Ishikawa (cell line): ENCODE data around the gene USP32.

Experiments used
- CEBPB ChIP-seq: IDR thresholded peaks from 2 replicates; pipeline ENCODE4 v1.6.1; 2012
- CREB1 ChIP-seq: IDR thresholded peaks from 2 replicates; pipeline ENCODE4 v1.6.1; 2012; ENCODE audit warnings: low read depth
- EGR1 ChIP-seq: IDR thresholded peaks from 2 replicates; pipeline ENCODE4 v1.6.1; 2012
- EP300 ChIP-seq: IDR thresholded peaks from 2 replicates; pipeline ENCODE4 v1.6.1; 2012; ENCODE audit warnings: borderline replicate concordance
- FOXM1 ChIP-seq: IDR thresholded peaks from 2 replicates; pipeline ENCODE4 v1.6.1; 2012; ENCODE audit warnings: low read depth, borderline replicate concordance
- NFIC ChIP-seq: IDR thresholded peaks from 2 replicates; pipeline ENCODE4 v1.6.1; 2012
- RAD21 ChIP-seq: IDR thresholded peaks from 2 replicates; pipeline ENCODE4 v1.6.1; 2012; ENCODE audit warnings: low read depth
- TAF1 ChIP-seq: IDR thresholded peaks from 2 replicates; pipeline ENCODE4 v1.6.1; 2012; ENCODE audit warnings: low read depth, mild to moderate bottlenecking
- TCF12 ChIP-seq: IDR thresholded peaks from 2 replicates; pipeline ENCODE4 v1.6.1; 2012; ENCODE audit warnings: low read depth
- TEAD4 ChIP-seq: IDR thresholded peaks from 2 replicates; pipeline ENCODE4 v1.6.1; 2012
- YY1 ChIP-seq: IDR thresholded peaks from 2 replicates; pipeline ENCODE4 v1.6.1; 2012; ENCODE audit warnings: low read depth
- ZBTB7A ChIP-seq: IDR thresholded peaks from 2 replicates; pipeline ENCODE4 v1.6.1; 2012; ENCODE audit warnings: low read depth
- TF ChIP-seq, protein P1 (sequence below): IDR thresholded peaks from 2 replicates; pipeline ENCODE4 v1.6.1; 2012; ENCODE audit warnings: low read depth, mild to moderate bottlenecking
- TF ChIP-seq, protein P2 (sequence below): IDR thresholded peaks from 2 replicates; pipeline ENCODE4 v1.6.1; 2012
- TF ChIP-seq, protein P3 (sequence below): IDR thresholded peaks from 2 replicates; pipeline ENCODE4 v1.6.1; 2012

Gene USP32

DNA sequence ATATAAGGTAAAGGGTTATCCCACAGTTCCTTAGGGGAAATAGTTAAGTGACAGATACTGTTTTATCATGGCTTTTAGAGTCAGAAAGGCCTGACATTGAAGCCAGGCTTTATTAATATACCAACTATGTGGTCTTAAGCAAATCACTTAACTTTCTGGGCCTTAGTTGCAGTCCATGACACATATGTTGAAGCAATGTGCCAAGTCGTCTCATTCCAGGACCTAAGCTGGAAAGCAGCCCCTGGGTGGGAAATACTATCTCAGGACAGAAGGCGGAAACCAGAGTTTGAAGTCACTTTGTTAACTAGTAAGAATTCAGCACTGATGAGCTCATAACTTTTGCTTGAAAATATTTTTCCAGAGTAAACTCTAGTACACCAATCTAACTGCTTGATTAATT is 80.0 kb downstream of the USP32 start:
- TF ChIP-seq TCF12 (no peak), TEAD4 (no peak), CREB1 (no peak), CEBPB (no peak), ZBTB7A (no peak)
- TF ChIP-seq, protein P1, sequence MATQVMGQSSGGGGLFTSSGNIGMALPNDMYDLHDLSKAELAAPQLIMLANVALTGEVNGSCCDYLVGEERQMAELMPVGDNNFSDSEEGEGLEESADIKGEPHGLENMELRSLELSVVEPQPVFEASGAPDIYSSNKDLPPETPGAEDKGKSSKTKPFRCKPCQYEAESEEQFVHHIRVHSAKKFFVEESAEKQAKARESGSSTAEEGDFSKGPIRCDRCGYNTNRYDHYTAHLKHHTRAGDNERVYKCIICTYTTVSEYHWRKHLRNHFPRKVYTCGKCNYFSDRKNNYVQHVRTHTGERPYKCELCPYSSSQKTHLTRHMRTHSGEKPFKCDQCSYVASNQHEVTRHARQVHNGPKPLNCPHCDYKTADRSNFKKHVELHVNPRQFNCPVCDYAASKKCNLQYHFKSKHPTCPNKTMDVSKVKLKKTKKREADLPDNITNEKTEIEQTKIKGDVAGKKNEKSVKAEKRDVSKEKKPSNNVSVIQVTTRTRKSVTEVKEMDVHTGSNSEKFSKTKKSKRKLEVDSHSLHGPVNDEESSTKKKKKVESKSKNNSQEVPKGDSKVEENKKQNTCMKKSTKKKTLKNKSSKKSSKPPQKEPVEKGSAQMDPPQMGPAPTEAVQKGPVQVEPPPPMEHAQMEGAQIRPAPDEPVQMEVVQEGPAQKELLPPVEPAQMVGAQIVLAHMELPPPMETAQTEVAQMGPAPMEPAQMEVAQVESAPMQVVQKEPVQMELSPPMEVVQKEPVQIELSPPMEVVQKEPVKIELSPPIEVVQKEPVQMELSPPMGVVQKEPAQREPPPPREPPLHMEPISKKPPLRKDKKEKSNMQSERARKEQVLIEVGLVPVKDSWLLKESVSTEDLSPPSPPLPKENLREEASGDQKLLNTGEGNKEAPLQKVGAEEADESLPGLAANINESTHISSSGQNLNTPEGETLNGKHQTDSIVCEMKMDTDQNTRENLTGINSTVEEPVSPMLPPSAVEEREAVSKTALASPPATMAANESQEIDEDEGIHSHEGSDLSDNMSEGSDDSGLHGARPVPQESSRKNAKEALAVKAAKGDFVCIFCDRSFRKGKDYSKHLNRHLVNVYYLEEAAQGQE = no peak

DNA sequence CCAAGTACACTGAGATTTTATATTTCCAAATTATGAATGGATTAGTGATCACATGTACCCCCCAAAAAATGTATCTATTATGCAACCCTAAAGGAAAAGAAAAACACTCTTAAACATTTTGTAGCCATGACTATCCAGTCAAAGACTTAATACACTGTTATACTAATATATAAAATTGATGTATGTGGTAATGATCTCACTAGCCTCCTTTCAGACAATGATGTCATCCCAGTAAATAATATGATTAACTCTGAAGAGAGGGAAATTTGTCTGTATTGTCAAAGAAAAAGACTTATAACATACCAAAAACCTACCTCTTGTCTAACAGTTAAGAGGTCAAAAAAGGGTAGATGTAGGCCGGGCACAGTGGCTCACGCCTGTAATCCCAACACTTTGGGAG is 80.7 kb downstream of the USP32 start:
- TF ChIP-seq TEAD4 (no peak), ZBTB7A (no peak), FOXM1 (no peak), NFIC (no peak), TAF1 (no peak), YY1 (no peak), EP300 (no peak), CEBPB (no peak), TCF12 (no peak), EGR1 (no peak), RAD21 (no peak), CREB1 (no peak)
- TF ChIP-seq, protein P2, sequence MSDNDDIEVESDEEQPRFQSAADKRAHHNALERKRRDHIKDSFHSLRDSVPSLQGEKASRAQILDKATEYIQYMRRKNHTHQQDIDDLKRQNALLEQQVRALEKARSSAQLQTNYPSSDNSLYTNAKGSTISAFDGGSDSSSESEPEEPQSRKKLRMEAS = no peak
- TF ChIP-seq, protein P3, sequence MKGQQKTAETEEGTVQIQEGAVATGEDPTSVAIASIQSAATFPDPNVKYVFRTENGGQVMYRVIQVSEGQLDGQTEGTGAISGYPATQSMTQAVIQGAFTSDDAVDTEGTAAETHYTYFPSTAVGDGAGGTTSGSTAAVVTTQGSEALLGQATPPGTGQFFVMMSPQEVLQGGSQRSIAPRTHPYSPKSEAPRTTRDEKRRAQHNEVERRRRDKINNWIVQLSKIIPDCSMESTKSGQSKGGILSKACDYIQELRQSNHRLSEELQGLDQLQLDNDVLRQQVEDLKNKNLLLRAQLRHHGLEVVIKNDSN = no peak
- TF ChIP-seq, protein P1 = no peak

DNA sequence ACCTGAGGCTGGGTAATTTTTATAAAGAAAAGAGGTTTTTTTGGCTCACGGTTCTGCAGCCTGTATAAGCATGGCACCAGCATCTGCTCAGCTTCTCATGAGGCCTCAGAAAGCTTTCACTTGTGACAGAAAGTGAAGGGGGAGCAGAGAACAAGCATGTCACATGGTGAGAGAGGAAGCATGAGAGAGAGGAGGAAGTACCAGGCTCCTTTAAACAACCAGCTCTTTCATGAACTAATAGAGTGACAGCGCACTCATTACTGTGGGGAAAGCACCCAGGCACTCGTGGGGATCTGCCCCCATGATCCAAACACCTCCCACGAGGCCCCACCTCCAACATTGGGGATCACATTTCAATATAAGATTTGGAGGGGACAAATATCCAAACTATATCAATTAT is 86.8 kb downstream of the USP32 start:
- TF ChIP-seq, protein P3 = 0 out of 2 replicates have a peak, but pooled peaks have one; percentile 11
- TF ChIP-seq, protein P1 = no peak
- TF ChIP-seq EGR1 (no peak), CEBPB (no peak), TCF12 (no peak)

DNA sequence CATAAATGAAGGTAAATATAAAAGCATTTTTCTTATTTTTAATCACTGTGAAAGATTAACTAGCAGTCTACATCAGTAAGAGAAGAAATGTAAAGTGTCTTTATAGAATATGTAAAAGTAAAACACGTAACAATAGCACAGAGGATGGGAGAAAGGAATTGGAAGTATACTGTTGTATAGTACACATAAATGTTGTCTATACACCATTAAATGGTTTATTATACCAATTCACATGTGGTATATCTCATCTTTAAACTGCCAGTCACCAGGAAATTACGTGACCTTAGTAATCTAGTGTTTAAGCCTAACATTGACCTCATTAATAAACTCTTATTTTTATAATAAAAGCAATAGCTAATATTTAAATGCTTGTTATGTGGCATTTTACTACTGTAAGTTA is 87.4 kb downstream of the USP32 start:
- TF ChIP-seq, protein P3 = no peak
- TF ChIP-seq NFIC = no peak
- TF ChIP-seq FOXM1 = no peak
- TF ChIP-seq, protein P1 = no peak
- no peak for TF ChIP-seq TEAD4
- TF ChIP-seq EGR1 = no peak
- TF ChIP-seq RAD21 = no peak
- TF ChIP-seq, protein P2 = no peak
- no peak for TF ChIP-seq TAF1
- TF ChIP-seq EP300 = no peak
- no peak for TF ChIP-seq CREB1
- TF ChIP-seq TCF12 = no peak
